SW480 (cell line): ENCODE results near the gene SPRY4.
"Not testable (repeated sequence)": the region's sequence is repeated elsewhere in the genome, so short reads cannot be mapped to it uniquely, and the experiment has no call there.

ENCODE experiments used
- DNase-seq: peaks from one replicate; pipeline ENCODE4 v3.0.0-alpha.2; 2016; ENCODE audit warnings: low spot score

SPRY4 gene

DNA sequence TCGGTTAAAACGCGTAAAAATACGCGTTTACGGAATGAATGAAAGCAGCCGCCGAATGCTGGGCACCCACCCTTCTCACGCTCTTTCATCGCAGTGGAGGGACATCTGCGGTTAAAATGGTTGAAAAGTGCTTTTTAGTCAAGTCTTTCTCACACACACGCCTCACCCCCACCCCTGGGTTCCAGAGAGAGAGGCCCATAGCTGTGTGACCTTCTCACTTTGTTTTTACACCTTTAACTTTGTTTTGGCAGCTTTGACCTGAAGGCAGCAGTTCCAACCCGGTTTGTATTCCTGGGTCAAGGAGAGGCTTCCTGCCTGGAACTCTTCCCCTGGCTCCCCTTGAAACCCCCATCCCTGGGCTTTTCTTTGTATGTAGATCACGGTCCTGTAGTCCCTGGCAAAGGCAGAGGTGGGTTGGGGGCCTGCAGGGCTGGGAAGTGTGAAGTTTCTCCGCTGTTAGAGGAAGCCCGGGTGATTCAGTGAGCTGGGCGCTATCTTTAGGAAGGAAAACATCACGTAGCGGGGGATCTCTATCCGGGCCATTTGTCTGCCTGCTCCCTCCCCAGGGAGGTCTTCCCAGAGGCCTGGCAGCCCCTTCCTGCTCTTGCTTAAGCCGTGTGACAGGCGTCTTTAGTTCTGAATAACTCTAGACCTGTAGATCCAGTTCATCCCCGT, 29.6 kb downstream of the SPRY4 start:
- DNase-seq, result no peak

DNA sequence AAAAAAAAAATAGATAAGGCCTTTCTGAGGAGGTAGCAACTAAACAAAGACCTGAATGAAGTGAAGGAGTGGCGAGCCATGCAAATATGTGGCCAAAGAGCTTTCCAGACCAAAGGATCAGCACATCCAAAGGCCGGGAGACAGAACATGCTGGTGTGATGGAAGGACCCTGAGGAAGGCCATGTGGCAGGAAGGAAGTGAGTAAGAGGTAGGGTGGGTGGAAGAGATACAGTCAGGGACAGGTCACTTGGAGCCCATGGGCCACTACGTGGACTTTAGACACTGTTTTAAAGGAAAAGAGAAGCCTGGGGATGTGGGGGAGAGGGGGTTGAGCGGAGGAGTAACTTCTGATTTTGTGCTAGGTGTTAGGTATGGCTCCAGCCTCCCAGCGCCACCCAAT, 31.3 kb downstream of the SPRY4 start:
- DNase-seq, result no peak

DNA sequence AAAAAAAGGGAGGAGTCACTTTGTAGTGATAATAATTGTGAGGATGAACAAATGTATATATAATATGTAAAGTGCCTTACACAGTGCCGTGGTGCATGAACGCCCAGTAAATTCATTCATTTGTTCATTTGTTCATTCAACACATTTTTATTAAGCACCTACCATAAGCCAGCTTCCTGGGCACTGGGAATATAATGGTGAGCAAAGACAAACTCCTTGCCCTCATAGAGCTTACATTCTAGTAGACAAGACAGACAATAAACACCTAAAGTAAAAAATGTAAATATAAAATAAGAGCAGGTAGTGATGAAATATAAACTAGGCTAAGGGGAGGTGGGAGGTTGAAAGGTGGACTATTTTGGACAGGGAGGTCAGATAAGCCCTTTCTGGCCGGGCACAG, 32.0 kb downstream of the SPRY4 start:
- no peak for DNase-seq

DNA sequence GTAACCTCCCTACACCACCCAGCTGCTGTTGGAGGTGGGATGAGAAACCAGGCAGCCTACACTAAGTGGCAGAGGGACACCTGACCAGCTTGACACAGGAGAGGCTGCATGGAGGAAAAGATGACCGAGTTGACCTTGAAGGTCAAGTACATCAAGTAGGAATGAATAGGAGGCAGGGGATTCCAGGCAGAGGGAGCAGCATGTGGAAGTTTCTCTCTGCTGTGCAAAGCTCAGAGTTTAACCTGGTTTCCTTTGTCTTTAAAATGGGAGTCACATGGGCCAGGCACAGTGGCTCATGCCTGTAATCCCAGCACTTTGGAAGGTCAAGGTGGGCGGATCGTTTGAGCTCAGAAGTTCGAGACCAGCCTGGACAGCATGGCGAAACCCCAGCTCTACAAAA, 32.6 kb downstream of the SPRY4 start:
- DNase-seq, result no peak

DNA sequence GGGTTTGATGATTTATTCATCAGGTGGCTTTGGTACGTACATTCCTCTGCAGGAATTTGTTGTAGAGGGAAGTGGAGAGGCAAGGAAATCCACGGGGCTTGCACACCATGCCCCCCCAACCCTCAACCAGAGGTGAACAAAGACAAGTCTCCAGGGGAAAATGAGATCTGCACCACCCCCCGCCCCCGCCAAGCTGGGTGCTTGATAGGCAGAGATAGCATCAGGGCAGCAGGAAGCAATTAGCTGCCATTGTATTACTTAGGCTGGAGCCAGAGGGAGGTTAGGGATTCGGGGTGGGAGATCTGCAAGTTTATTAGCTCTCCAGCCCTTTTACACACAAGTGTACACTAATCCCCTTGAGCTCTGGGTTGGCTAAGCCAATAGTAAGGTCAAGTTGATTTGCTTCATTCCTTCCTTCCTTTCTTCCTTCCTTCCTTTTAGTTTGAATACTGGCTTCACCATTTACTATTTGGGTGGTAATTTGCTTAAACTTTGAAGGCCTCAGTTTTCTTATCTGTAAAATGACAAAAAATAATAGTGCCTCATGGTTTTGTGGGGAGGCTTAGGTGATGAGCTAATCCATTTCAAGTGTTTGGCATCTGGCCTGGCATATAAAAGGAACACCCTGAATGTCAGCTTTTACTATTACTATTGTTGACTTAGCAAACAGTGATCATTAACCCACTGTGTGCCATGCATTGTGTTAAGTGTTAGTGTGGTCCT, 34.1 kb downstream of the SPRY4 start:
- DNase-seq, result no peak

DNA sequence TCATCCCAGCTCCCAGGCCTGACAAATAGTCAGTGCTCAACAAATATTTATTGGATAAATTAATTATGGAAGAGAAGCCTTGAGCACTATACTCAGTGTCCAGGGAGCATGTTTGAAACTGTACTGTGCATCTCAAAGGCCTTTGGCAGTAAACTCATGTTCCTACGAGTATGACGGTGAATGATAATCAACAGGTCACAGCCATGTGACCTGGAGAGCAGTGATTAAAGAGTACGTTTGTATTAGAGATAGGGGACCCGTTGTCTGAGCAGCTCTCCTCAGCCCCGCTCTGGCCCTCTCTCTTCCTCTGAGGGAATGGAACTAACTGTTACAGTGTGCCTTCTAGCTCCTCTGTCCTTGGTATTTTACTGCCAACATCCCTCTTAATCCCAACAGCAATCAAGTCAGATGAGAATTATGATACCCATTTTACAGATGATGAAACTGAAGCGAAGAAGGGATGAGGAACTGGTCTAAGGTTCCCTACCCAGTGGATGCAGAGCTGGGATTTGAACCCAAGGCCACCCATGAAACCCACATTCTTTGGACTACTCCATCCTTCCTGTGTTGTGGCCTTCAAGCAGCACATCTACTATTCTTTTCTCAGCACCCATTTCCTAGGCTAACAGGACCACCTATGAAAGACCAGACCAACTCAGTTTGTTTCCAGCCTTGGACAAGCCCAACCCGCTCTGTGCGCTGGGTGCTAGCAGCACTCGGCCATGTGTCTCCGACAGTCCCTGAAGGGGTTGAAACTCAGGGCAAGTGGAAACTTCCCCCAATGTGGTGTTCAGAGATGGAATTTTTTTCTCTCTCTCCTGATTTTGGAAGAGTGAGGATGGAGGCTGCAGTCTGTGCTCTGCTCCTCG, 34.9 kb downstream of the SPRY4 start:
- no peak for DNase-seq

DNA sequence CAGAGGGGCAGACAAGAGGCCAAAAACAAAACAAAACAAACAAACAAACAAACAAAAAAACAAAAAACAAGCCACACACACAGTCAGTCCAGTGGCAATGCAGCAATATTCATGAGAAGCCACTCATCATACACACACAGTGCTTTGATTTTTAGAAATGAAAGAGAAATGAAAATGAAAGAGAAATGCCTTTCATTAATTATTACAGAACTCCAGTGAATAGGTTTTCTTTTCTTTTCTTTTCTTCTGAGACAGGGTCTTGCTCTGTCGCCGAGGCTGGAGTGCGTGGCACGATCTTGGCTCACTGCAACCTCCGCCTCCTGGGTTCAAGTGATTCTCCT, 36.9 kb downstream of the SPRY4 start:
- no peak for DNase-seq

DNA sequence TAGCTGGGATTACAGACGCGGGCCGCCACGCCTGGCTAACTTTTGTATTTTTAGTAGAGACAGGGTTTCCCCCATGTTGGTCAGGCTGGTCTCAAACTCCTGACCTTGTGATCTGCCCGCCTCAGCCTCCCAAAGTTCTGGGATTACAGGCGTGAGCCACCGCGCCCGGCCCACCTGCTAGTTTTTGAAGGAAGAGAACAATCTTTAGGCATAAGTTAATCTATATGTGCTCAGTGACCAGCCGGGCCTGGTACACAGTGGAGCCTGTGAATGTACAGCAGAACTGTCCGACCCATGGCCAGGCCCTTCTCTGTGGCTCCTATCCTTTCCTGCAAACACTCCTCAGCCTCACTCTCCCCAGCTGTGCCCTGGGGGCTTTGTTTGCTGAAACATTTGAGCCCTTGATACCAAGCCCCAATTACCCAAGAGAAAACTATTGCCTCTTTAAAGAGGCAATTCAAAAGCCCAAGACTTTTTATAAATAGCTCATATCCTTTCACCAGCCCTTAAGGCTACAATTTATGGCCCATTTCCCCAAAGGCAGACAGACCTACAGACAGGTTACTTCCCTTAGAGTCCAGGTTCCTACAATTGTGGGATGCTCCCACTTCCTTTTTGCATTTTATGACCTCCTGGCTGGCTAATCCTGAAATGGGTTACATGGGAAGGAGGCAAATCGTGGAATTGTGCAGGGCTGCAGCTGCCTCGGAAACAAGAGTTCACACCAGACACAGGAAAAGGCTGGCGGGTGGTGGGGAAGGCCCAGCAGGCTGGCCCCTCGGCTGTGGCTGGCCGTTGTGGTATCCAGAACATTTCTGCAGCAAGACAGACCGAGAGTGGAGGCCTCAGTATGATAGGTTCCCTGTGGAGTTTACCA, 37.5 kb downstream of the SPRY4 start:
- no peak for DNase-seq

DNA sequence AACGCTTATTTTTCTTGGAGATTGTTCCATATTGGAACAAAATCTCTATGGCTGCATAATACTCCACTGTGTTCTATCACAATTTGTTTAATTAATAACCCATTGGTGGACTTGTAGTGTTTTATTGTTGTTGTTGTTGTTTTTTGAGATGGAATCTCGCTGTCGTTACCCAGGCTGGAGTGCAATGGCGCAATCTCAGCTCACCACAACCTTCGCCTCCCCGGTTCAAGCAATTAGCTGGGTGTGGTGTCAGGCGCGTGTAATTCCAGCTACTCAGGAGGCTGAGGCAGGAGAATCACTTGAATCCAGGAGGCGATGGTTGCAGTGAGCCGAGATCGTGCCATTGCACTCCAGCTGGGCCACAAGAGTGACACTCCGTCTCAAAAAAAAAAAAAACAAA, 38.7 kb downstream of the SPRY4 start:
- DNase-seq, result no peak

DNA sequence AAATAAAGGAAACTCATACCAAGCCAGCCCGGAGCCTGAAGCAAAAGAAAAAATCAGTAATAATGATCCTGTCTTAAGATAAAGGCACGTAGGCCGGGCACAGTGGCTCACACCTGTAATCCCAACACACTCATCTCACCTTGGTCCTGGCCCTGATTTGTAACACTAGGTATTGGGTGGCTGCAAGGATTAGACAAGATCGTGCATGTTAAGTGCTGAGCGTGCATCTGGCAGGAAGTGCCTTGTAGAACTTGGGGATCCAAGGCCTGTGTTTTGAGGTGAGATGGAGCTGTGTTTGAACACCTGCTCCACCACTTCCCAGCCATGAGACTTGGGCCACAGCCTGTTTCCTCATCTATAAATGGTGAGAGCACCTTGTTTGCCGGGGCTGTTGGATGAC, 41.5 kb downstream of the SPRY4 start:
- DNase-seq, result no peak

DNA sequence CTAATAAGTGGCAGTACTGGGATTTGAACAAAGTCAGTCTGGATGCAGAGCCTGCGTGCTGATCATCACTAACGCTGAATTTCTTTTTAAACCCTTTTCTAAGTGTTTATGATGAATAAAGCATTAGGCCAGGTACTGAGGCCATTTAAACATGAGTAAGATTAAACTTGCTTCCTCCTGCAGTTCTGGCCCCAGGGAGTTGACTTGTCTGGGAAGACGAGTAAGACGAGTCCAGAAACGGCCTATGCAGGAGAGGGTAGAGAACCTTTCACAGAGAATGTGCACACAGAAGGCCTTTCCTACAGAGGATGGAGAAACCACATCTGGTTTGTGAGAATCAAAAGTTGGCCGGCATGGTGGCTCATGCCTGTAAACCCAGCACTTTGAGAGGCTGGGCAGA, 42.9 kb downstream of the SPRY4 start:
- DNase-seq, result no peak

DNA sequence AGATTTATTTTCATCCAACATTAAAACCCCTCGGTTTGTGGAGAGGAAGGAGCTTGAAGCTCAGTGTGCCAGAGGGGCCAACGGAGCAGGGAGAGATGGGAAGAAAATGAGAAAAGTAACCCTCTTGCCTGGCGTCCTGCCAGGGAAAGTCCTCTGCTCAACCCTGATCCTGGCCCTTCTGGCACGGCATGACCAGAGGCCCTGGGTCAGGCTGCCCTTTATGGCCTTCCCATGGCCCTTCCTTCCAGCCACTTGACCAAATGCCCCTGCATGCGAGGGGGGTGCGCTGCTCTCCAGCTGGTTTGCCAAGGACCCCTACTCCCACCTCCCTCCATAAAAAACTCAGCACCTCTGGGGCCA, 43.8 kb downstream of the SPRY4 start:
- DNase-seq, result no peak

DNA sequence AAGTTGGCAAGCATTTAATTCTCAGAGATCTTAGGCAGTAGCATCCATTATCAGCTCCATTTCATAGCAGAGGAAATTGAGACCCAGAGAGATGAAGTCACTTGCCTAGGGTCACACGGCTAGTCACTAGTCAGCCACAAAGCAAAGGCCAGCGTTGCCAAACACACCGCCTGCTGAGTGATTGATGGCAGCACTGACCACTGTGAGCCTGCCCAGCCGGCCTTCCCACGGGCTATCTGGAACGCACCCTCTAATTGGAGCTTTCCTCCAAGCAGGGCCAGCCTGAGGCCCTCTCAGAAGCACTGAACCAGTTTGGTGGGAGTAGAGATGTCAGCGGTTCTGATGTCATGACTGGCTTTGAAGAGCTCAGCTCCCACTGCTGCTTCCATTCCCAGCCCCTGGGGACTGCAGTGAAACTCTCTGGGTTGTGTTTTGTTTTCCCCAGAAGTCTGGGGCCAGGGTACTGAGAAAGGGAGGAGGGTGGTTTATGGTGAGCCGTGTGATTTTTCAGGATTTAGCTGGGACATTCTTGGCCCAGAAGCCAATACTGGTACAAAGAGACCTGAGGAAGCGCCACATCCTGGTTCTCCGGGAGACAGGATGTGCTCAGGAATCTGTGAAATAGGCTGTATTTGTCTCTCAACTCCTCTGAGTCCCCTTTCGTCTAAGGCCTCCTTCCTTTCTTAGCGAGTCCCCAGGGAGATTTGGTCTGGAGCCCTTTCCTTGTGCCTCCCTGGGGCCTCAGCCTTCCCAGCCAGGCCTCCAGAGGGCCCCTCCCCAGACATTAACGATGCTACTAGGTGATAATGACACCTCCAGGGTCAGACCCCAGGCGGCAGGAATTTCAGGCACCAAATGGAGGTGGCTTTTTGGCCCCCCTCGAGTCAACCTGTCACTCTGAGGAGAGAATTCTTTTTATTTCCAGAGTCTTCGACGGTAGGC, 44.5 kb downstream of the SPRY4 start:
- DNase-seq, result no peak

DNA sequence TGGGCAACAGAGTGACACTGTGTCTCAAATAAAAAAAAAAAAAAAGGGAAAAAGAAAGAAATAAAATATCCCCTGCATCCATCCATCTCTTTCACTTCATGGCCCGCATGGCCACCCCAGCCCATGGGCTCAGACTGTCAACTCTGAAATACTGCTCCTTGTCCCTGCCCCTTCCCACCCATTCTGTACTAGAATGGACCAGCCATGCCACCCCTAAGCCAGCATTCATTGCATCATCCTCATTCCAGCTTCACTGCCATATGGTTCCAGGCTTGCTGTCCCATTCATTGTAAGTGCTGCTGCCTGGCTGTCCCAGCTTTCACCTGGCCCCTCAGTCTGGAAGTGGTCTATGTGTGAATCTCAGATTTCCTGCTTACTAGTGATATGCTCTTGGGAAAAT, 46.2 kb downstream of the SPRY4 start:
- DNase-seq, result peak; percentile 39

DNA sequence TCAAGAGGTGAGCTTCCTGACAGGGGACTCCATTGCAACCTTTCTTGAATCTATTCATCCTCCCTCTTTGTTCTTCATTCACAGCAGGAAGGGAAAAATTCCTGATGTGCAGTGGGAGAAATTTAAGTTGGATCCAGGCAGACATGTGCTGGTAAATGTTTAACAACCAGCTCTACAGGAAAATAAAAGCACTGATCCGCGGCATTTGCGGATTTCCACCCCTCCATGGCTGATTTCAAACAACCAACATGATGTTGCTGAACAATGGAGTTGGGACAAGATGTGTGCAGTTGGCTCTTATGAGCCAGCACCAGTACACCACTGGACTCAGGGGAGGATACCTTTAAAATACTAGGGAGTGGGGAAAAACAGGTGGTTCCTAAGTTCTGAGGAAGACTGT, 47.0 kb downstream of the SPRY4 start:
- no peak for DNase-seq

DNA sequence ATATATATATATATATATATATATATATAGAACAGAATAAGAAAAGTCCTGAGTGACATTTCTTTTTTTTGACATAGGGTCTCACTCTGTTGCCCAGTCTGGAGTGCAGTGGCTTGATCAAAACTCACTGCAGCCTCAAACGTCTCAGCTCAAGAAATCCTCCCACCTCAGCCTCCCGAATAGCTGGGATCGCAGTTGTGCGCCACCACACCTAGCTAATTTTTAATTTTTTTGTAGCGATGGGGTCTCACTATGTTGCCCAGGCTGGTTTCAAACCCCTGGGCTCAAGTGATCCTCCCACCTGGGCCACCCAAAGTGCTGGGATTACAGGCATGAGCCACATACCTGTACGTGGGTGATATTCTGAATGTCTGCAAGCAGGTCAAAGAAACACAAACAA, 48.3 kb downstream of the SPRY4 start:
- DNase-seq, result no peak

DNA sequence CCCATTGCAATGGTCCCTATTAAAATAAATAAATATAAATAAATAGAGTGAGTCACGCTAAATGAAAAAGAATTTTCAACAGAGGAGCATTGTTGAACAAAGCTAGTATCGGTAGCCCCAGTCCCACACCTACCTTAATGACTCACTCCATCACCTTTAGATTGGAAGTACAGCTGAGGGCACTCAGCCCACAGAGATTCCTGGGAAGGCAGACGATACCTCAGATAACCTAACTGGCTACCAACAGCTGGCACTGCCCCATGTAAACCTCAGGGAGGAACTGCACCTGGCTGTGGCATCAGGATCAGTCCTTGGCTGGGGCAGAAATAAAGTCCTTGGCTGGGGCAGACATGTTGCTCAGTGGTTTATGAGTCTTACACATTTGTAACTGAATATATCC, 49.3 kb downstream of the SPRY4 start:
- DNase-seq, result peak; percentile 99

DNA sequence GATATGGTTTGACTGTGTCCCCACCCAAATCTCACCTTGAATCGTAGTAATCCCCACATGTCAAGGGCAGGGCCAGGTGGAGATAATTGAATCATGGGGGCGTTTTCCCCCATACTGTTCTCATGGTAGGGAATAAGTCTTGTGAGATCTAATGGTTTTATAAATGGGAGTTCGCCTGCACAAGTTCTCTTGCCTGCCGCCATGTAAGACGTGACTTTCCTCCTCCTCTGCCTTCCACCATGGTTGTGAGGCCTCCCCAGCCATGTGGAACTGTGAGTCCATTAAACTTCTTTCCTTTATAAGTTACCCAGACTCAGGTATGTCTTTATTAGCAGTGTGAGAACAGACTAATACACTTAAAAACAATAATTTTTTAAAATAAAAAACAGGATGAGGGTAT, 52.2 kb downstream of the SPRY4 start:
- DNase-seq, result not testable (repeated sequence)

DNA sequence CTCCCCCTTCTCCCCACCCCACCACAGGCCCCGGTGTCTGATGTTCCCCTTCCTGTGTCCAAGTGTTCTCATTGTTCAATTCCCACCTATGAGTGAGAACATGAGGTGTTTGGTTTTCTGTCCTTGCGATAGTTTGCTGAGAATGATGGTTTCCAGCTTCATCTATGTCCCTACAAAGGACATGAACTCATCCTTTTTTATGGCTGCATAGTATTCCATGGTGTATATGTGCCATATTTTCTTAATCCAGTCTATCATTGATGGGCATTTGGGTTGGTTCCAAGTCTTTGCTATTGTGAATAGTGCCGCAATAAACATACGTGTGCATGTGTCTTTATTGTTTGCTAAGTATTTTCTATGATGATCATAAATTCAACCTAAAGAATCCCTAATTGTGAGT, 60.7 kb downstream of the SPRY4 start:
- DNase-seq, result not testable (repeated sequence)

DNA sequence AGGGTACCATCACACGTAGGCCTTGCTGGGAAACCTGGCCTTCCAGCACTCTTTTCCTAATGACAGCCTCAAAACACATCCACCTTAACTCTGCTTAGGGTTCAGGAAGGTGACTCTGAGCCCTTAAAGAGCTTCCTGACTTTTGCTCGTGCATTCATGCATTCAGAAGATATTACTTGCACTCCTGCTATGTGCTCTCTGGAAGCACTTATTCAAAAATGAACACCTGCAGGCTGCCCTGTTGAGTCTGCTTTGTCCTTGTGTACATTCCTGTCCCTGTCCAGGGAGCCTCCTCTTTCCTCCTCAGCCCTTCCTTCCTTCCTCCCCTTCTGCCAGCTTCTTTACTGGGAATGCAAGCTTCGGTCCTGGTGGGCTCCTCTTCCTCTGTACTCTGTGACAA, 61.5 kb downstream of the SPRY4 start:
- DNase-seq, result no peak

DNA sequence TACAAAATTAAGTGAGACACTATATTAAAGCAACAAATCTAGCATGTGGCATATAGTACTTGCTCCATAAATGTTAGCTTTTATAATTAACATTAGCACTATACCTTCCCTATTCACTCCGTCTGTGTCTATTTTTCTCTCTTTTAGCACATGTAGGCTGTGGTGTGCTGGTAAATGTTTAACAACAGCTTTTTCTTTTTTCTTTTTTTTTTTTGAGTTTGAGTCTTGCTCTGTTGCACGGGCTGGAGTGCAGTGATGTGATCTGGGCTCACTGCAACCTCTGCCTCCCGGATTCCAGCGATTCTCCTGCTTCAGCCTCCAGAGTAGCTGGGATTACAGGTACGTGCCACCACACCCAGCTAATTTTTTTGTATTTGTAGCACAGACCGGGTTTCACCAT, 62.1 kb downstream of the SPRY4 start:
- no peak for DNase-seq
